MCF 10A (cell line): ENCODE data around the gene RNU6-8. TPM values are rescaled to one million over a fixed set of nuclear protein-coding genes. Genes with fewer than 3 reads are reported as not detected.

Source experiments
- BruUV-seq: library from RNA; stranded (reverse); fragments of 400-500 nt; replicated peaks from 2 replicates; lab custom pipeline; 2021; lab: Mats Ljungman, UMichigan
- CTCF ChIA-PET: fragments of 300-600 bp; sonication (Branson Sonifier 250); formaldehyde crosslinking; extraction: SDS; loops from one replicate; lab custom pipeline; 2021; ENCODE audit warnings: antibody characterized with exemption, inconsistent platforms; lab: Yijun Ruan, JAX
- POLR2A ChIA-PET: fragments of 300-600, 350-650 bp; sonication (Branson Sonifier 250); formaldehyde crosslinking; extraction: SDS; loops from one replicate; lab custom pipeline; 2020; ENCODE audit warnings: antibody characterized with exemption, inconsistent platforms; lab: Yijun Ruan, JAX
- DNase-seq: peaks from one replicate; pipeline ENCODE4 v3.0.0-alpha.2; 2018; ENCODE audit not compliant: unreplicated experiment
- H3K27ac Mint-ChIP-seq: one replicate; pipeline ENCODE4 v1.8.0; 2022; ENCODE audit warnings: mild to moderate bottlenecking, low read depth, mixed read lengths; ENCODE audit not compliant: unreplicated experiment
- H3K27me3 Mint-ChIP-seq: one replicate; pipeline ENCODE4 v1.8.0; 2022; ENCODE audit warnings: mixed read lengths; ENCODE audit not compliant: insufficient read depth, unreplicated experiment
- H3K36me3 Mint-ChIP-seq: one replicate; pipeline ENCODE4 v1.8.0; 2022; ENCODE audit warnings: mild to moderate bottlenecking, moderate library complexity, mixed read lengths; ENCODE audit not compliant: insufficient read depth, unreplicated experiment
- H3K4me1 Mint-ChIP-seq: one replicate; pipeline ENCODE4 v1.8.0; 2022; ENCODE audit warnings: mixed read lengths; ENCODE audit not compliant: insufficient read depth, unreplicated experiment
- H3K4me3 Mint-ChIP-seq: one replicate; pipeline ENCODE4 v1.8.0; 2022; ENCODE audit warnings: mild to moderate bottlenecking, moderate library complexity, mixed read lengths; ENCODE audit not compliant: unreplicated experiment
- H3K9me3 Mint-ChIP-seq: one replicate; pipeline ENCODE4 v1.8.0; 2022; ENCODE audit warnings: mixed read lengths; ENCODE audit not compliant: unreplicated experiment
- CTCF ChIP-seq: fragments of 200-600 bp; IDR thresholded peaks from one replicate; pipeline ENCODE4 v1.8.0; 2022; ENCODE audit warnings: antibody characterized with exemption, mild to moderate bottlenecking; ENCODE audit not compliant: unreplicated experiment
- intact Hi-C: fragments of 100-400 bp; cut with micrococcal nuclease; formaldehyde crosslinking; loops from 2 replicates; pipeline ENCODE4 v1.14.1; 2022
- total RNA-seq: library from RNA; stranded (reverse); gene quantifications from 2 replicates; pipeline ENCODE4 v1.2.3, GENCODE V29; 2022

The RNU6-8 gene
- total RNA-seq, 1 experiment from 2014 or later: not detected

- H3K4me3 Mint-ChIP-seq: peak within 1 kb of the TSS; percentile 89
- no peaks in the 10 kb centered on the region for H3K9me3 Mint-ChIP-seq
- TF ChIP-seq CTCF: no peak
- no peaks in the 10 kb centered on the region for H3K27me3 Mint-ChIP-seq
- intact Hi-C loops: loop anchor here (2.0 kb wide), 2 partner anchors 125 to 181 kb away; partner anchors contain the start of gene ARHGAP5
- peak; percentile 42 for DNase-seq
- CTCF ChIA-PET: interaction anchor here (0.5 to 1.2 kb wide), 3 partner anchors 16 to 265 kb away, joined by 3 to 4 read pairs (median 3); no protein-coding TSS in a partner anchor
- H3K4me1 Mint-ChIP-seq: peaks cover 21% of the 10 kb centered on the region
- POLR2A ChIA-PET: interaction anchor here (0.7 to 2.7 kb wide), 7 partner anchors 28 to 1264 kb away, joined by 3 to 14 read pairs (median 4); partner anchors contain the start of gene ARHGAP5
- H3K27ac Mint-ChIP-seq: peak within 1 kb of the TSS; percentile 98
- BruUV-seq: no TSS peak
- peaks cover 12% of the 10 kb centered on the region for H3K36me3 Mint-ChIP-seq
Observed at GRCh38 chr14:32201816-32202490, 1.1 kb downstream of the RNU6-8 start, which contains the start of gene RNU6-7. RNU6-7 (plus strand) TSS chr14:32202045.

- H3K4me1 Mint-ChIP-seq: peaks cover 16% of the 10 kb centered on the region
- H3K4me3 Mint-ChIP-seq: peak overlapping the region; percentile 89
- intact Hi-C loops: loop anchor here (2.0 kb wide), 2 partner anchors 125 to 181 kb away; partner anchors contain the start of gene ARHGAP5
- CTCF ChIA-PET: interaction anchor here (0.5 to 1.2 kb wide), 2 partner anchors 17 to 264 kb away, joined by 3 read pairs; no protein-coding TSS in a partner anchor
- DNase-seq: peak; percentile 88
- H3K27me3 Mint-ChIP-seq: no peaks in the 10 kb centered on the region
- peaks cover 12% of the 10 kb centered on the region for H3K36me3 Mint-ChIP-seq
- H3K9me3 Mint-ChIP-seq: no peaks in the 10 kb centered on the region
- peak overlapping the region; percentile 98 for H3K27ac Mint-ChIP-seq
- BruUV-seq: no TSS peak
- TF ChIP-seq CTCF: no peak
- POLR2A ChIA-PET: interaction anchor here (0.6 to 2.7 kb wide), 2 partner anchors 62 to 125 kb away, joined by 4 to 14 read pairs; partner anchors contain the start of gene ARHGAP5
Observed at GRCh38 chr14:32201193-32201815, 1.8 kb downstream of the RNU6-8 start.

- peak overlapping the region; percentile 89 for H3K4me3 Mint-ChIP-seq
- intact Hi-C loops: loop anchor here (2.0 kb wide), 2 partner anchors 124 to 182 kb away; partner anchors contain the start of gene ARHGAP5
- CTCF ChIA-PET: interaction anchor here (1.2 kb wide), 1 partner anchor 263 kb away, joined by 3 read pairs; no protein-coding TSS in a partner anchor
- no TSS peak for BruUV-seq
- peaks cover 15% of the 10 kb centered on the region for H3K4me1 Mint-ChIP-seq
- TF ChIP-seq CTCF: no peak
- H3K9me3 Mint-ChIP-seq: no peaks in the 10 kb centered on the region
- H3K36me3 Mint-ChIP-seq: peaks cover 12% of the 10 kb centered on the region
- no peaks in the 10 kb centered on the region for H3K27me3 Mint-ChIP-seq
- POLR2A ChIA-PET: interaction anchor here (0.6 to 1.7 kb wide), 6 partner anchors 10 to 253 kb away, joined by 3 to 5 read pairs (median 4); no protein-coding TSS in a partner anchor
- no peak overlapping the region for H3K27ac Mint-ChIP-seq
- no peak for DNase-seq
Observed at GRCh38 chr14:32200368-32201192, 2.5 kb downstream of the RNU6-8 start.
